HL-60 (cell line): ENCODE measurements around the gene P2RX1.

Experiments used
- DNase-seq, 2 experiments: peaks; one replicate each; pipeline ENCODE4 v3.0.0-alpha.2; 2010 to 2020; ENCODE audit warnings: low read depth in 1 of 2, low spot score in 1 of 2
- H3K27ac ChIP-seq: fragments of 250-450 bp; sonication (Bioruptor Pico); replicated peaks from 2 replicates; pipeline ENCODE4 v1.5.1; 2020; ENCODE audit warnings: mild to moderate bottlenecking, moderate library complexity
- H3K27me3 ChIP-seq: fragments of 250-450 bp; sonication (Bioruptor Pico); 2 replicates; pipeline ENCODE4 v1.5.1; 2021; ENCODE audit warnings: mild to moderate bottlenecking, moderate library complexity; ENCODE audit not compliant: insufficient read depth, poor library complexity, severe bottlenecking
- H3K4me3 ChIP-seq: replicated peaks from 2 replicates; pipeline ENCODE4 v1.5.1; 2011; ENCODE audit warnings: mild to moderate bottlenecking, control low read depth, low read length; ENCODE audit not compliant: insufficient read depth
- CTCF ChIP-seq: IDR thresholded peaks from one replicate; pipeline ENCODE4 v1.5.1; 2011; ENCODE audit warnings: low read length, control low read depth, inconsistent platforms; ENCODE audit not compliant: insufficient read depth
- GABPA ChIP-seq: IDR thresholded peaks from 2 replicates; pipeline ENCODE4 v1.6.1; 2012; ENCODE audit warnings: low read depth
- POLR2AphosphoS5 ChIP-seq: IDR thresholded peaks from 2 replicates; pipeline ENCODE4 v1.6.1; 2012; ENCODE audit warnings: low read depth
- SPI1 ChIP-seq: IDR thresholded peaks from 2 replicates; pipeline ENCODE4 v1.6.1; 2012; ENCODE audit warnings: low read depth, mild to moderate bottlenecking, borderline replicate concordance
- TF ChIP-seq, protein P1 (sequence below): IDR thresholded peaks from 2 replicates; pipeline ENCODE4 v1.6.1; 2012; ENCODE audit warnings: low read depth; ENCODE audit not compliant: insufficient replicate concordance

P2RX1 gene

DNA sequence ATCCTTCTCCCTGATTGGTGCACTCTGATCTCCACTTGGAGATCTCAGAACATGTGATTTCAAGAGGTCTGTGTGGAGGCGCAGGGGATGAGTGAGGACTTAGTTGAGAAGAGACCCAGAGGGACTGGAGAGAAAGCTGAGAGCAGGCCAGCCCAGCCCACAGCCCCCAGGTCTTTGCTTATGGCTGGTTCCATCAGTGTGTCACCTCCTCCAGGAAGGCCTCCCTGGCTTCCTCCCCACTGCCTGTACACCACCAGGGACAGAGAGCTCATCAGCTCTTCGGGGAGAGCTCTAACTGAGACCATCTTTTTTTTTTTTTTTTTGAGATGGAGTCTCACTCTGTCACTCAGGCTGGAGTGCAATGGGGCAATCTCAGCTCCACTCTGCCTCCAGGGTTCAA, 3.4 kb downstream of the P2RX1 start:
- TF ChIP-seq POLR2AphosphoS5, result no peak
- TF ChIP-seq SPI1, result no peak
- no peak for TF ChIP-seq CTCF
- no peak for TF ChIP-seq GABPA
- TF ChIP-seq, protein P1, sequence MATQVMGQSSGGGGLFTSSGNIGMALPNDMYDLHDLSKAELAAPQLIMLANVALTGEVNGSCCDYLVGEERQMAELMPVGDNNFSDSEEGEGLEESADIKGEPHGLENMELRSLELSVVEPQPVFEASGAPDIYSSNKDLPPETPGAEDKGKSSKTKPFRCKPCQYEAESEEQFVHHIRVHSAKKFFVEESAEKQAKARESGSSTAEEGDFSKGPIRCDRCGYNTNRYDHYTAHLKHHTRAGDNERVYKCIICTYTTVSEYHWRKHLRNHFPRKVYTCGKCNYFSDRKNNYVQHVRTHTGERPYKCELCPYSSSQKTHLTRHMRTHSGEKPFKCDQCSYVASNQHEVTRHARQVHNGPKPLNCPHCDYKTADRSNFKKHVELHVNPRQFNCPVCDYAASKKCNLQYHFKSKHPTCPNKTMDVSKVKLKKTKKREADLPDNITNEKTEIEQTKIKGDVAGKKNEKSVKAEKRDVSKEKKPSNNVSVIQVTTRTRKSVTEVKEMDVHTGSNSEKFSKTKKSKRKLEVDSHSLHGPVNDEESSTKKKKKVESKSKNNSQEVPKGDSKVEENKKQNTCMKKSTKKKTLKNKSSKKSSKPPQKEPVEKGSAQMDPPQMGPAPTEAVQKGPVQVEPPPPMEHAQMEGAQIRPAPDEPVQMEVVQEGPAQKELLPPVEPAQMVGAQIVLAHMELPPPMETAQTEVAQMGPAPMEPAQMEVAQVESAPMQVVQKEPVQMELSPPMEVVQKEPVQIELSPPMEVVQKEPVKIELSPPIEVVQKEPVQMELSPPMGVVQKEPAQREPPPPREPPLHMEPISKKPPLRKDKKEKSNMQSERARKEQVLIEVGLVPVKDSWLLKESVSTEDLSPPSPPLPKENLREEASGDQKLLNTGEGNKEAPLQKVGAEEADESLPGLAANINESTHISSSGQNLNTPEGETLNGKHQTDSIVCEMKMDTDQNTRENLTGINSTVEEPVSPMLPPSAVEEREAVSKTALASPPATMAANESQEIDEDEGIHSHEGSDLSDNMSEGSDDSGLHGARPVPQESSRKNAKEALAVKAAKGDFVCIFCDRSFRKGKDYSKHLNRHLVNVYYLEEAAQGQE, result no peak
- Histone ChIP-seq H3K27me3 (no peaks in the 10 kb centered on the region), H3K4me3 (no peak overlapping the region), H3K27ac (no peak overlapping the region)
- no peak for DNase-seq

GRCh38 chr17:3911271-3912053, 4.8 kb downstream of the P2RX1 start:
- Histone ChIP-seq H3K27me3 (no peaks in the 10 kb centered on the region), H3K4me3 (no peak overlapping the region), H3K27ac (peak overlapping the region; percentile 27; the same call in 1 of the 2 replicates)
- TF ChIP-seq, protein P1, result no peak
- peak; percentile 41; the same call in 1 of the 2 replicates for TF ChIP-seq POLR2AphosphoS5
- peak; percentile 22; the same call in 1 of the 2 replicates for TF ChIP-seq SPI1
- DNase-seq, result peak; percentile 45 to 73

- DNase-seq, result no peak
- TF ChIP-seq POLR2AphosphoS5 (no peak), GABPA (no peak), SPI1 (no peak), CTCF (no peak)
- TF ChIP-seq, protein P1, result no peak
- H3K4me3 ChIP-seq, result no peak overlapping the region
- H3K27ac ChIP-seq, result peak overlapping the region; percentile 27; the same call in 1 of the 2 replicates
- H3K27me3 ChIP-seq, result no peaks in the 10 kb centered on the region
Observed at GRCh38 chr17:3910420-3911270, 5.6 kb downstream of the P2RX1 start.
